Measurements from ENCODE around the gene HACD2.

- TF ChIP-seq HDAC1 (IDR thresholded peaks at IDR 0.05) = no peak
- TF ChIP-seq POLR2A (conservative IDR thresholded peaks at IDR 0.05) = no peak
- no peak for TF ChIP-seq MAX (CRISPR knock-in tag; IDR thresholded peaks at IDR 0.05)
- no peak for TF ChIP-seq NELFE (IDR thresholded peaks at IDR 0.05; ENCODE audit: insufficient read depth, insufficient read length)
- TF ChIP-seq, protein P1, sequence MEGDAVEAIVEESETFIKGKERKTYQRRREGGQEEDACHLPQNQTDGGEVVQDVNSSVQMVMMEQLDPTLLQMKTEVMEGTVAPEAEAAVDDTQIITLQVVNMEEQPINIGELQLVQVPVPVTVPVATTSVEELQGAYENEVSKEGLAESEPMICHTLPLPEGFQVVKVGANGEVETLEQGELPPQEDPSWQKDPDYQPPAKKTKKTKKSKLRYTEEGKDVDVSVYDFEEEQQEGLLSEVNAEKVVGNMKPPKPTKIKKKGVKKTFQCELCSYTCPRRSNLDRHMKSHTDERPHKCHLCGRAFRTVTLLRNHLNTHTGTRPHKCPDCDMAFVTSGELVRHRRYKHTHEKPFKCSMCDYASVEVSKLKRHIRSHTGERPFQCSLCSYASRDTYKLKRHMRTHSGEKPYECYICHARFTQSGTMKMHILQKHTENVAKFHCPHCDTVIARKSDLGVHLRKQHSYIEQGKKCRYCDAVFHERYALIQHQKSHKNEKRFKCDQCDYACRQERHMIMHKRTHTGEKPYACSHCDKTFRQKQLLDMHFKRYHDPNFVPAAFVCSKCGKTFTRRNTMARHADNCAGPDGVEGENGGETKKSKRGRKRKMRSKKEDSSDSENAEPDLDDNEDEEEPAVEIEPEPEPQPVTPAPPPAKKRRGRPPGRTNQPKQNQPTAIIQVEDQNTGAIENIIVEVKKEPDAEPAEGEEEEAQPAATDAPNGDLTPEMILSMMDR (IDR thresholded peaks at IDR 0.05 in 2 of 3, conservative IDR thresholded peaks at IDR 0.05 in 1 of 3; ENCODE audit: insufficient read depth in 2 of 3, low read depth in 1 of 3, low read length in 3 of 3) = no peak
- no peak for TF ChIP-seq ZBTB40 (IDR thresholded peaks at IDR 0.05)
- no peak for TF ChIP-seq ZBTB40 (CRISPR knock-in tag; IDR thresholded peaks at IDR 0.05)
- no peak for TF ChIP-seq SIN3B (IDR thresholded peaks at IDR 0.05; ENCODE audit: low read depth)
- TF ChIP-seq TSC22D4 (tag; IDR thresholded peaks at IDR 0.05) = no peak
- TF ChIP-seq JUN (IDR thresholded peaks at IDR 0.05; ENCODE audit: borderline replicate concordance, low read depth, low read length) = no peak
- TF ChIP-seq JUN (CRISPR knock-in tag; IDR thresholded peaks at IDR 0.05; ENCODE audit: borderline replicate concordance) = no peak
- TF ChIP-seq USF1 (CRISPR knock-in tag; IDR thresholded peaks at IDR 0.05) = no peak
- TF ChIP-seq SNAPC5 (CRISPR knock-in tag; IDR thresholded peaks at IDR 0.05) = no peak
- TF ChIP-seq CHD1 (IDR thresholded peaks at IDR 0.05; ENCODE audit: low read length) = no peak
- TF ChIP-seq ZNF24 (IDR thresholded peaks at IDR 0.05) = no peak
These were observed 42.0 kb upstream of the HACD2 start for GRCh38 chr3:123626881-123627280.
